Mucosa of descending colon (tissue), 3 donors: Measurements from ENCODE around the gene LARGE1. TPM values are rescaled to one million over a fixed set of nuclear protein-coding genes. Genes with fewer than 3 reads are reported as not detected.

Source experiments
- ATAC-seq: fragments of 200-7000 bp; cut with Tn5 transposase; one replicate; pipeline ENCODE4 v1.9.1; 2020; ENCODE audit warnings: mild to moderate bottlenecking, moderate library complexity
- DNase-seq, 3 donors: peaks; one replicate each; pipeline ENCODE4 v3.0.0-alpha.2; 2020
- H3K36me3 ChIP-seq: fragments of 200-600 bp; one replicate; pipeline ENCODE4 v1.8.0; 2021; ENCODE audit warnings: low read depth, mild to moderate bottlenecking
- H3K4me1 ChIP-seq: fragments of 200-600 bp; one replicate; pipeline ENCODE4 v1.8.0; 2021; ENCODE audit warnings: low read depth, mild to moderate bottlenecking
- H3K4me3 ChIP-seq: fragments of 200-600 bp; one replicate; pipeline ENCODE4 v1.8.0; 2021; ENCODE audit warnings: mild to moderate bottlenecking
- H3K9me3 ChIP-seq: fragments of 200-600 bp; one replicate; pipeline ENCODE4 v1.8.0; 2021; ENCODE audit warnings: mild to moderate bottlenecking
- intact Hi-C, 2 donors: fragments of 100-400 bp; cut with DNase I in 1 of 2; cut with micrococcal nuclease in 1 of 2; formaldehyde crosslinking; loops; one replicate each; pipeline versions ENCODE4 v1.11.0 to v1.11.1; 2022; cut with DNase I, micrococcal nuclease
- total RNA-seq, 3 donors: library from RNA; stranded (reverse); fragmentation: NEBNext Ultra II Directional in 2 of 3; extraction: Animal tissue kit (Norgen Biotek cat#: 25700) in 2 of 3; gene quantifications; one replicate each; pipeline versions ENCODE4 v1.2.1 to v1.2.4, GENCODE V29; 2021 to 2023
- TF ChIP-seq, protein P1 (sequence below): fragments of 200-600 bp; IDR thresholded peaks from one replicate; pipeline ENCODE4 v1.8.0; 2022; ENCODE audit warnings: antibody characterized with exemption, mild to moderate bottlenecking
- donor health status: DM: no; HTN: no; CAD: no; lungs with moderate emphysema.
- donor health status: DM: no; HTN: no; CAD: no.
- donor health status: DM: no; HTN: yes; CAD: no.

The LARGE1 gene
- total RNA-seq, 3 donors from 2014 or later: 29.3 to 93.8 (median 67.7) TPM

- Histone ChIP-seq H3K9me3 (no peaks in the 10 kb centered on the region), H3K36me3 (no peaks in the 10 kb centered on the region), H3K4me1 (peaks cover 9% of the 10 kb centered on the region), H3K4me3 (no peak overlapping the region)
- intact Hi-C loops: no loop called here
- TF ChIP-seq, protein P1, sequence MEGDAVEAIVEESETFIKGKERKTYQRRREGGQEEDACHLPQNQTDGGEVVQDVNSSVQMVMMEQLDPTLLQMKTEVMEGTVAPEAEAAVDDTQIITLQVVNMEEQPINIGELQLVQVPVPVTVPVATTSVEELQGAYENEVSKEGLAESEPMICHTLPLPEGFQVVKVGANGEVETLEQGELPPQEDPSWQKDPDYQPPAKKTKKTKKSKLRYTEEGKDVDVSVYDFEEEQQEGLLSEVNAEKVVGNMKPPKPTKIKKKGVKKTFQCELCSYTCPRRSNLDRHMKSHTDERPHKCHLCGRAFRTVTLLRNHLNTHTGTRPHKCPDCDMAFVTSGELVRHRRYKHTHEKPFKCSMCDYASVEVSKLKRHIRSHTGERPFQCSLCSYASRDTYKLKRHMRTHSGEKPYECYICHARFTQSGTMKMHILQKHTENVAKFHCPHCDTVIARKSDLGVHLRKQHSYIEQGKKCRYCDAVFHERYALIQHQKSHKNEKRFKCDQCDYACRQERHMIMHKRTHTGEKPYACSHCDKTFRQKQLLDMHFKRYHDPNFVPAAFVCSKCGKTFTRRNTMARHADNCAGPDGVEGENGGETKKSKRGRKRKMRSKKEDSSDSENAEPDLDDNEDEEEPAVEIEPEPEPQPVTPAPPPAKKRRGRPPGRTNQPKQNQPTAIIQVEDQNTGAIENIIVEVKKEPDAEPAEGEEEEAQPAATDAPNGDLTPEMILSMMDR: no peak
- DNase-seq: peak; percentile 70 to 75 (median 71)
- ATAC-seq: peak; percentile 85
Measured at GRCh38 chr22:33539902-33540751, 380.1 kb downstream of the LARGE1 start.

DNA sequence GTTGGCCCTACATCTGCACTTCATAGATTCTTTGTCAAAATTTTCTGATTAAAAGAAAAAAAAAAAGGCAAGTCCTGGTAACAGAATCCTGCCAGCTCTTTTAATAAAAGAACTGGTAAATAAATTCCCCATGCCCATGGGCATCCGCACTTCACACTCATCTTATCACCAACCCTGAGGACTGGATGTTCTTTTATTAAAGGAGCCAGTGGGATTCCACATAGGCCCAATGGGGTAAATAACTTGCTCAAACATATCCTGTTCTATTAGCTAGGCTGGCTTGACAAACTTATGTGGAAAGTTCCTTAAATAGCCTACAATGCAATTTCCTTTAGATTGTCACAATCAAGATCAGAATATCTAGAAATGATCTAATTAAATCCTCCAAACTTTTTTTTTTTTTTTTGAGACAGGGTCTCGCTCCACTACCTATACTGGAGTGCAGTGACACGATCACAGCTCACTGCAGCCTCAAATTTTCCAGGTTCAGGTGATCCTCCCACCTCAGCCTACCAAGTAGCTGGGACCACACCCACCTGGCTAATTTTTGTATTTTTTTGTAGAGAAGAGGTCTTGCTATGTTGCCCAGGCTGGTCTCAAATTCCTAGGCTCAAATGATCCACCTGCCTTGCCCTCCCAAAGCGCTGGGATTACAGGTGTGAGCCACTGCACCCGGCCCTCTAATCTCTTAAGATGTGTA is 380.9 kb downstream of the LARGE1 start:
- H3K4me3 ChIP-seq: no peak overlapping the region
- ATAC-seq (peak; percentile 41), DNase-seq (no peak)
- TF ChIP-seq, protein P1: no peak
- intact Hi-C loops: no loop called here
- H3K36me3 ChIP-seq: no peaks in the 10 kb centered on the region
- no peaks in the 10 kb centered on the region for H3K9me3 ChIP-seq
- H3K4me1 ChIP-seq: peaks cover 9% of the 10 kb centered on the region

- Histone ChIP-seq H3K36me3 (no peaks in the 10 kb centered on the region), H3K4me1 (peaks cover 9% of the 10 kb centered on the region), H3K4me3 (no peak overlapping the region), H3K9me3 (no peaks in the 10 kb centered on the region)
- ATAC-seq: no peak
- no peak for DNase-seq
- intact Hi-C loops: no loop called here
- TF ChIP-seq, protein P1: no peak
Measured at GRCh38 chr22:33538277-33538885, 381.9 kb downstream of the LARGE1 start.

GRCh38 chr22:33537059-33537458 is 383.2 kb downstream of the LARGE1 start:
- TF ChIP-seq, protein P1: no peak
- peaks cover 9% of the 10 kb centered on the region for H3K4me1 ChIP-seq
- no peak for DNase-seq
- no peaks in the 10 kb centered on the region for H3K36me3 ChIP-seq
- no peaks in the 10 kb centered on the region for H3K9me3 ChIP-seq
- ATAC-seq: no peak
- intact Hi-C loops: no loop called here
- no peak overlapping the region for H3K4me3 ChIP-seq

DNA sequence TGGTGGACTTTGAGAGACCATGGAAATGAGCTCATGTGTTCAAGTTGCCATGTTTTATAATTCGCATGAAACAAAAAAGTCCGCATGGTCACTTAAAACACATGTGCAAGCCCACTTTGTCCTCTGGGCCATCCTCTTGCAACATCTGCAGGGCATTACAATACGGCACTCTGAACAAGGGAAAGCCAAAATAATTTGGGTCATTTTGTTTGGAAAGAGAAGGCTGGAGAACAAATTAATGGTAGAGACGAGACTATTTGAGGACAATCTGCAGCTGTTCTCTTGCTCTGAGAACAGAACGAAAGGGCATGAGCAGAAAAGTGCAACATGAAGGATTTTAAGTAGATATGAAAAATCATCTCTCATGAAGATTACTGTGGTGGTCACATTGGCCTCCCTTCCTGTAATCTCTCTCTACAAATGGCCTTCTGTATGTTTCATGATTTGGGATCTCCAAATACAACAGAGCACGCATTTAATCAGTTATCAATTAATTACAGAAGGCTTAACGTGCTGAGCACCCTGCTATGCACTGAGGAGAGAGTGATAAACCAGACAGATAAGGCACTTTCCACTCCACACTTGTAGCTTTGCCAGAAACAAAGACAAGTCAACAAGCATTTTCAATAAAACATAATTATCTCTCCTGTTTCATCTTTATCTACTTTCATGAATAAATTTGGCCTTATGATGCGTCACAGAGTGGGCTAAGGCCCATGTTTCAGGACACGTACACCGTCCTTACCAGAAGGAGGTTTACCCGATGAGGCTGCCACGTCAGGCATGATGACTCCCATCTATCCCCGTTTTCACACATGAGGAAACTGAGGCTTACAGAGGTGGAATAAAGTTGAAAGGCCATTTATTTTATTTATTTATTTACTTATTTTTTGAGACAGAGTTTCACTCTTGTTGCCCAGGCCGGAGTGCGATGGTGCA is 384.1 kb downstream of the LARGE1 start:
- TF ChIP-seq, protein P1: no peak
- intact Hi-C loops: no loop called here
- no peaks in the 10 kb centered on the region for H3K36me3 ChIP-seq
- ATAC-seq (no peak), DNase-seq (no peak)
- H3K4me1 ChIP-seq: peaks cover 9% of the 10 kb centered on the region
- no peaks in the 10 kb centered on the region for H3K9me3 ChIP-seq
- no peak overlapping the region for H3K4me3 ChIP-seq
